PC-9 (cell line): ENCODE results near the gene DLEC1. TPM values are rescaled to one million over a fixed set of nuclear protein-coding genes. Genes with fewer than 3 reads are reported as not detected.

Experiments used
- BruUV-seq: library from RNA; stranded (reverse); fragments of 400-500 nt; replicated peaks from 2 replicates; lab custom pipeline; 2021; lab: Mats Ljungman, UMichigan
- CTCF ChIA-PET: fragments of 300-600 bp; sonication (Branson Sonifier 250); formaldehyde crosslinking; loops from one replicate; lab custom pipeline; 2022; ENCODE audit warnings: antibody characterized with exemption; lab: Charles Lee
- POLR2A ChIA-PET: fragments of 300-600 bp; sonication (Branson Sonifier 250); formaldehyde crosslinking; loops from one replicate; lab custom pipeline; 2022; ENCODE audit warnings: antibody characterized with exemption; ENCODE audit not compliant: unreplicated experiment; lab: Charles Lee
- DNase-seq, 2 experiments: peaks; one replicate each; pipeline versions ENCODE4 v3.0.0 to v3.0.0-alpha.2; 2015 to 2022; ENCODE audit warnings: mixed read lengths in 1 of 2
- H2AFZ ChIP-seq: fragments of 200-600 bp; sonication (generic); 2 replicates; pipeline ENCODE4 v1.8.1; 2017; ENCODE audit warnings: antibody characterized with exemption
- H3F3A ChIP-seq: fragments of 200-600 bp; sonication (generic); 2 replicates; pipeline ENCODE4 v1.8.1; 2017; ENCODE audit warnings: antibody characterized with exemption, mild to moderate bottlenecking, low read depth; ENCODE audit not compliant: insufficient read depth
- H3K27ac ChIP-seq: fragments of 200-600 bp; sonication (generic); 2 replicates; pipeline ENCODE4 v1.6.1; 2016; ENCODE audit warnings: mixed run types
- H3K27me3 ChIP-seq: fragments of 200-600 bp; sonication (generic); 2 replicates; pipeline ENCODE4 v1.6.1; 2016; ENCODE audit warnings: low read depth, mixed run types; ENCODE audit not compliant: insufficient read depth
- H3K36me3 ChIP-seq: fragments of 200-600 bp; sonication (generic); 2 replicates; pipeline ENCODE4 v1.6.1; 2016; ENCODE audit warnings: low read depth, mixed run types
- H3K4me1 ChIP-seq: fragments of 200-600 bp; sonication (generic); replicated peaks from 2 replicates; pipeline ENCODE4 v1.6.1; 2016; ENCODE audit warnings: mixed run types; ENCODE audit not compliant: insufficient read depth
- H3K4me2 ChIP-seq: fragments of 200-600 bp; sonication (generic); 2 replicates; pipeline ENCODE4 v1.6.1; 2017; ENCODE audit warnings: mixed run types
- H3K4me3 ChIP-seq: fragments of 200-600 bp; sonication (generic); 2 replicates; pipeline ENCODE4 v1.6.1; 2016; ENCODE audit warnings: mixed run types
- H3K79me2 ChIP-seq: fragments of 200-600 bp; sonication (generic); 2 replicates; pipeline ENCODE4 v1.6.1; 2017; ENCODE audit warnings: low read depth, mixed run types
- H3K9me2 ChIP-seq: fragments of 200-600 bp; sonication (generic); 2 replicates; pipeline ENCODE4 v1.8.1; 2017; ENCODE audit warnings: mild to moderate bottlenecking; ENCODE audit not compliant: insufficient read depth
- H3K9me3 ChIP-seq: fragments of 200-600 bp; sonication (generic); 2 replicates; pipeline ENCODE4 v1.8.1; 2016; ENCODE audit warnings: low read depth; ENCODE audit not compliant: insufficient read depth
- H4K20me1 ChIP-seq: fragments of 200-600 bp; sonication (generic); 2 replicates; pipeline ENCODE4 v1.8.1; 2017; ENCODE audit not compliant: insufficient read depth
- CTCF ChIP-seq: fragments of 200-600 bp; sonication (generic); conservative IDR thresholded peaks from 2 replicates; pipeline ENCODE4 v1.6.1; 2017; ENCODE audit warnings: mixed run types, antibody characterized with exemption, mild to moderate bottlenecking, moderate library complexity
- EZH2 ChIP-seq: fragments of 200-600 bp; sonication (generic); IDR thresholded peaks from 2 replicates; pipeline ENCODE4 v1.8.0; 2017; ENCODE audit warnings: antibody characterized with exemption, low read depth
- intact Hi-C: fragments of 100-400 bp; cut with micrococcal nuclease; formaldehyde crosslinking; loops from one replicate; pipeline ENCODE4 v1.10.0; 2022; ENCODE audit not compliant: unreplicated experiment
- total RNA-seq: library from RNA; stranded (reverse); gene quantifications from 2 replicates; pipeline ENCODE4 v1.2.3, GENCODE V29; 2021

Gene DLEC1
- total RNA-seq, 1 experiment from 2014 or later: 0.35 TPM

- Histone ChIP-seq H3K4me1 (no peaks in the 10 kb centered on the region), H3K4me3 (no peak overlapping the region), H2AFZ (no peak overlapping the region), H3K9me2 (no peaks in the 10 kb centered on the region), H3F3A (no peaks in the 10 kb centered on the region), H4K20me1 (no peaks in the 10 kb centered on the region), H3K9me3 (no peaks in the 10 kb centered on the region), H3K4me2 (no peak overlapping the region), H3K36me3 (no peaks in the 10 kb centered on the region), H3K27ac (no peak overlapping the region), H3K27me3 (no peaks in the 10 kb centered on the region), H3K79me2 (no peaks in the 10 kb centered on the region)
- CTCF ChIA-PET: interaction anchor here (0.6 kb wide), 1 partner anchor 625 kb away, joined by 3 read pairs; no protein-coding TSS in a partner anchor
- no peak for TF ChIP-seq CTCF
- TF ChIP-seq EZH2: no peak
- POLR2A ChIA-PET: no interaction called here
- DNase-seq: no peak
- intact Hi-C loops: no loop called here
- BruUV-seq: no TSS peak
These were observed 21.3 kb upstream of the DLEC1 start for GRCh38 chr3:38017445-38018295.

GRCh38 chr3:38018296-38019266 lies 20.4 kb upstream of the DLEC1 start:
- no peak overlapping the region for H3K4me3 ChIP-seq
- no peaks in the 10 kb centered on the region for H3K36me3 ChIP-seq
- POLR2A ChIA-PET: no interaction called here
- H3K4me1 ChIP-seq: no peaks in the 10 kb centered on the region
- H2AFZ ChIP-seq: no peak overlapping the region
- no peaks in the 10 kb centered on the region for H3K79me2 ChIP-seq
- H3K27me3 ChIP-seq: no peaks in the 10 kb centered on the region
- no peak overlapping the region for H3K4me2 ChIP-seq
- no peak for DNase-seq
- no peaks in the 10 kb centered on the region for H3K9me3 ChIP-seq
- intact Hi-C loops: no loop called here
- H3K27ac ChIP-seq: no peak overlapping the region
- H3F3A ChIP-seq: no peaks in the 10 kb centered on the region; the same call in 1 of the 2 replicates
- H4K20me1 ChIP-seq: no peaks in the 10 kb centered on the region
- CTCF ChIA-PET: no interaction called here
- H3K9me2 ChIP-seq: no peaks in the 10 kb centered on the region
- TF ChIP-seq EZH2: no peak
- no peak for TF ChIP-seq CTCF
- BruUV-seq: no TSS peak

- no peaks in the 10 kb centered on the region for H3K9me2 ChIP-seq
- intact Hi-C loops: no loop called here
- CTCF ChIA-PET: no interaction called here
- no peak for DNase-seq
- H3K36me3 ChIP-seq: no peaks in the 10 kb centered on the region
- no peaks in the 10 kb centered on the region for H3K79me2 ChIP-seq
- no peak overlapping the region for H3K4me3 ChIP-seq
- H4K20me1 ChIP-seq: no peaks in the 10 kb centered on the region
- no peak overlapping the region for H3K27ac ChIP-seq
- peaks cover 5% of the 10 kb centered on the region; the same call in 1 of the 2 replicates for H3F3A ChIP-seq
- no peaks in the 10 kb centered on the region for H3K9me3 ChIP-seq
- POLR2A ChIA-PET: no interaction called here
- TF ChIP-seq EZH2 (no peak), CTCF (no peak)
- H3K4me1 ChIP-seq: no peaks in the 10 kb centered on the region
- BruUV-seq: no TSS peak
- H3K27me3 ChIP-seq: no peaks in the 10 kb centered on the region
- no peak overlapping the region for H3K4me2 ChIP-seq
- H2AFZ ChIP-seq: no peak overlapping the region
These were observed 19.2 kb upstream of the DLEC1 start for GRCh38 chr3:38019658-38020341.
